GM13976 (cell line): ENCODE data around the gene P4HB.

Experiments
- DNase-seq: peaks from one replicate; pipeline ENCODE4 v3.0.0; 2012; ENCODE audit warnings: low spot score
- CTCF ChIP-seq: IDR thresholded peaks from 2 replicates; pipeline ENCODE4 v1.5.1; 2012; ENCODE audit warnings: borderline replicate concordance, mild to moderate bottlenecking; ENCODE audit not compliant: insufficient read depth; ENCODE audit errors: extremely low read depth, missing control alignments, control extremely low read depth
- in situ Hi-C: fragments of 300-500 bp; cut with MboI; formaldehyde crosslinking; loops from one replicate; pipeline ENCODE4 v1.12.0; 2022; ENCODE audit warnings: low sequenced_read_pairs, mixed read lengths, inconsistent platforms; ENCODE audit not compliant: unreplicated experiment

P4HB gene

DNA sequence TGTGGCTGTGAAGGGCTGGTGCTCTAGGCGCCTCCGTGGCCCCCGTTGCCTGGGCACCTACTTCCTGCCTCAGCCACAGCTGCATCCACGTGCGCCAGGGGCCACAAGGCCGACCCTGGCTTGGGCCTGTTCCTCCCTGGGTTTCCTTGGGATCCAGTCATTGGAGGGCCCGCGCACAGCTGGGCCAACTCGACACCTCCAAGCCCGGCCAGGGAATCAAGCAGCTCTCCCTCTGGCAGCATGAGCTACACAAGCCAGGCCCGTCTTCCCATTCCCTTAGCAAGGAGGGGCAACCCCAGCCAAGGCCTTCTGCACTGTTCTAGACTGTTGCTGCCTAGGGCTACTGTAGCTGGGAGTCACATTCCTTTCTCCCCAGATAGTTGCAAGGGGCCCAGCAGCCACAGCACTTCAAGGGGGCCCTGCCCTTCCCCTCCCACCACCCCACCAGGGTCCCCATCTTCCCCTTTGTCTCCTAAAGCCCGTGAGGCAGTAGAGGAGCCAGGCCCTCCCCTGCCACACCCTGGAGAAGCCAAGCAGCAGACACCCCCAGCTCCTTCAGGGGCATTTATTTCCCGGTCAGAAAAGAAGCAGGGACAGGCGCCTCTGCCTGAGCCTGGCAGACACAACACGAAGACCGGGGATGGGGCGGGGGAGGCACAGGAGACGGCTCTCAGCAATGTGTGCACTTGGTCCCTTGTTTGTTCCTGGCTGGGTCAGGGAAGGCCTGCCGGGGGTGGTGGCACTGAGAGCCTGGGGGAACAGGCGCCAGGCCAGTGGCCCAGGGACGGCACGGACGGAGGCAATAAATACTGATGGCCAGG lies 7.0 kb upstream of the P4HB start:
- in situ Hi-C loops = no loop called here
- no peak for DNase-seq
- TF ChIP-seq CTCF = no peak

- in situ Hi-C loops = no loop called here
- no peak for DNase-seq
- TF ChIP-seq CTCF = no peak
Observed at GRCh38 chr17:81866440-81867169, 6.3 kb upstream of the P4HB start.

GRCh38 chr17:81865733-81866439 lies 5.6 kb upstream of the P4HB start:
- no peak for DNase-seq
- in situ Hi-C loops = no loop called here
- no peak for TF ChIP-seq CTCF

DNA sequence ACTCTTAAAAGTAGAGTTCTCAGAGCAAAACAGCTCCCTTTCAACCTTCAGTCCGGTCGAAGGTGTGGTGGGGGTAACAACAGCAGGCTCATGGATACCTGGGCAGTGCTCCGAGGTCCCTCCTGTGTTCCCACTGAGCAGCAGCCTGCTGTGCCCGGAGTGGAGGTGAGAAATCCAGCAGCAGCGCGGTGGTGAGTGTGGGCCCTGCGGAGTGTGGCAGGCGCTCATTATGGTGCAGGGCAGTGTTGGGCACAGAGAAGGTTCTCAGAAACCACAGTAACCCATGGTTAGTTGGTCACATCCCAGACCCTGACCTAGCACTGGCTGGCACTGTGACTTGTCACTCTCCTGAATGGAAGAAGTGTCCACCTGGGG lies 5.0 kb upstream of the P4HB start:
- in situ Hi-C loops = no loop called here
- no peak for DNase-seq
- no peak for TF ChIP-seq CTCF

GRCh38 chr17:81863833-81864768 lies 3.8 kb upstream of the P4HB start:
- no peak for DNase-seq
- in situ Hi-C loops = no loop called here
- no peak for TF ChIP-seq CTCF

- no peak for DNase-seq
- TF ChIP-seq CTCF = no peak
- in situ Hi-C loops = no loop called here
Observed at GRCh38 chr17:81863123-81863675, 2.9 kb upstream of the P4HB start.
